Lung (tissue), 12 donors: ENCODE data around the gene AMIGO2. TPM values are rescaled to one million over a fixed set of nuclear protein-coding genes. Genes with fewer than 3 reads are reported as not detected.
"Not testable (repeated sequence)": the region's sequence is repeated elsewhere in the genome, so short reads cannot be mapped to it uniquely, and the experiment has no call there.

Experiments used
- ATAC-seq: fragments of 200-7000 bp; cut with Tn5 transposase; one replicate; pipeline ENCODE4 v1.9.1; 2020; ENCODE audit warnings: moderate number of reproducible peaks; ENCODE audit not compliant: insufficient read depth, low FRiP score
- DNase-seq, 3 donors: peaks; one replicate each; pipeline ENCODE4 v3.0.0-alpha.2; 2013 to 2017
- H3K27ac ChIP-seq, 2 donors: one replicate each; pipeline ENCODE4 v1.5.1; 2013; ENCODE audit warnings: mild to moderate bottlenecking in 2 of 2, moderate library complexity in 2 of 2, control low read depth in 1 of 2, inconsistent platforms in 1 of 2, low read depth in 1 of 2, low read length in 1 of 2
- H3K27me3 ChIP-seq, 3 donors: one replicate each; pipeline ENCODE4 v1.5.1; 2013; ENCODE audit warnings: low read length in 2 of 3; ENCODE audit not compliant: control insufficient read depth in 3 of 3, insufficient read depth in 3 of 3
- H3K36me3 ChIP-seq, 4 donors: one replicate each; pipeline ENCODE4 v1.5.1; 2013; ENCODE audit warnings: low read length in 4 of 4, mild to moderate bottlenecking in 1 of 4, moderate library complexity in 1 of 4; ENCODE audit not compliant: control insufficient read depth in 4 of 4, insufficient read depth in 4 of 4
- H3K4me1 ChIP-seq, 5 donors: one replicate each; pipeline ENCODE4 v1.5.1; 2013; ENCODE audit warnings: low read length in 5 of 5, mild to moderate bottlenecking in 2 of 5, moderate library complexity in 1 of 5; ENCODE audit not compliant: control insufficient read depth in 5 of 5, insufficient read depth in 5 of 5
- H3K4me3 ChIP-seq: one replicate; pipeline ENCODE4 v1.5.1; 2013; ENCODE audit warnings: mild to moderate bottlenecking, control low read depth, moderate library complexity
- H3K9ac ChIP-seq, 2 donors: one replicate each; pipeline ENCODE4 v1.5.1; 2013; ENCODE audit warnings: low read length in 2 of 2, control low read depth in 1 of 2; ENCODE audit not compliant: insufficient read depth in 1 of 2
- H3K9me3 ChIP-seq, 4 donors: one replicate each; pipeline ENCODE4 v1.5.1; 2013; ENCODE audit warnings: low read length in 3 of 4, mild to moderate bottlenecking in 1 of 4, moderate library complexity in 1 of 4; ENCODE audit not compliant: control insufficient read depth in 4 of 4, insufficient read depth in 3 of 4
- CTCF ChIP-seq: IDR thresholded peaks from 2 replicates; pipeline ENCODE4 v1.5.1; 2012; ENCODE audit warnings: mild to moderate bottlenecking; ENCODE audit errors: control extremely low read depth, extremely low read depth
- WGBS, 2 donors: extraction: QIAGEN DNeasy Blood & Tissue Kit; methylation state at CpG; one replicate each; pipeline ENCODE4 v1.1.7; 2013; 5-methylcytosine and 5-hydroxymethylcytosine counted together
- polyA plus RNA-seq, 2 donors: library from polyadenylated mRNA; stranded (reverse); fragments of 200-250 nt; gene quantifications; one replicate each; pipeline ENCODE4 v1.2.1, GENCODE V29; 2013
- total RNA-seq, 2 donors: library from RNA; depleted of rRNA in 1 of 2; stranded (reverse); fragments of >200 nt in 1 of 2; gene quantifications; one replicate each; pipeline ENCODE4 v1.2.1, GENCODE V29; 2014 to 2021
- donor health status: control.
- donor health status: control.
- donor health status: Bipolar disorder and iron deficiency.
- donor health status: healthy.
- donor health status: DM: yes; HTN: yes; CAD: no.

AMIGO2 gene
- total and polyA plus RNA-seq, 4 donors = 5.7 to 17.7 (median 7.8) TPM

GRCh38 chr12:47123730-47124129 is 44.0 kb upstream of the AMIGO2 start:
- no peak overlapping the region for H3K9ac ChIP-seq
- no peak overlapping the region for H3K4me3 ChIP-seq
- DNase-seq = no peak
- H3K27ac ChIP-seq = no peak overlapping the region
- H3K27me3 ChIP-seq = no peaks in the 10 kb centered on the region
- no peaks in the 10 kb centered on the region for H3K4me1 ChIP-seq
- 47 to 83% methylated on average over 1 of the region's 1 CpG for WGBS, 2 donors
- H3K9me3 ChIP-seq = no peaks in the 10 kb centered on the region
- H3K36me3 ChIP-seq = no peaks in the 10 kb centered on the region
- TF ChIP-seq CTCF = no peak
- no peak for ATAC-seq

- 91 to 97% methylated on average over 1 of the region's 1 CpG for WGBS, 2 donors
These were observed 42.8 kb upstream of the AMIGO2 start for GRCh38 chr12:47122602-47123001.

GRCh38 chr12:47121146-47121545 is 41.4 kb upstream of the AMIGO2 start:
- 79 to 94% methylated on average over 5 of the region's 5 CpGs for WGBS, 2 donors
- DNase-seq (no peak), ATAC-seq (no peak)
- H3K4me3 ChIP-seq = no peak overlapping the region
- no peaks in the 10 kb centered on the region for H3K36me3 ChIP-seq
- H3K9ac ChIP-seq = no peak overlapping the region
- no peaks in the 10 kb centered on the region for H3K27me3 ChIP-seq
- no peak overlapping the region for H3K27ac ChIP-seq
- H3K9me3 ChIP-seq = no peaks in the 10 kb centered on the region
- no peaks in the 10 kb centered on the region for H3K4me1 ChIP-seq
- TF ChIP-seq CTCF = no peak

More at GRCh38 chr12:47122602-47123001, 42.8 kb upstream of the AMIGO2 start:
- Histone ChIP-seq H3K27ac (no peak overlapping the region), H3K4me3 (no peak overlapping the region), H3K4me1 (no peaks in the 10 kb centered on the region), H3K27me3 (no peaks in the 10 kb centered on the region), H3K36me3 (no peaks in the 10 kb centered on the region), H3K9ac (no peak overlapping the region), H3K9me3 (no peaks in the 10 kb centered on the region)
- ATAC-seq (no peak), DNase-seq (no peak)
- TF ChIP-seq CTCF = no peak

GRCh38 chr12:47120736-47121135 is 41.0 kb upstream of the AMIGO2 start:
- no peaks in the 10 kb centered on the region for H3K36me3 ChIP-seq
- WGBS, 2 donors = 92 to 96% methylated on average over 3 of the region's 3 CpGs
- no peaks in the 10 kb centered on the region for H3K9me3 ChIP-seq
- no peak overlapping the region for H3K9ac ChIP-seq
- DNase-seq (no peak), ATAC-seq (no peak)
- H3K27ac ChIP-seq = no peak overlapping the region
- H3K4me3 ChIP-seq = no peak overlapping the region
- TF ChIP-seq CTCF = no peak
- H3K27me3 ChIP-seq = no peaks in the 10 kb centered on the region
- no peaks in the 10 kb centered on the region for H3K4me1 ChIP-seq

GRCh38 chr12:47117305-47117704 is 37.5 kb upstream of the AMIGO2 start:
- H3K27me3 ChIP-seq, H3K4me1 ChIP-seq, ATAC-seq, H3K36me3 ChIP-seq, H3K27ac ChIP-seq, H3K4me3 ChIP-seq, H3K9ac ChIP-seq, DNase-seq, H3K9me3 ChIP-seq: not testable (repeated sequence)
- WGBS, 2 donors = 91 to 96% methylated on average over 1 of the region's 3 CpGs
